Fibroblast of villous mesenchyme (primary cell): ENCODE data around the gene SCG5. TPM values are rescaled to one million over a fixed set of nuclear protein-coding genes. Genes with fewer than 3 reads are reported as not detected.

ENCODE experiments used
- DNase-seq: peaks from one replicate; pipeline ENCODE4 v3.0.0-alpha.2; 2010; ENCODE audit warnings: low read depth
- H3K4me3 ChIP-seq: 2 replicates; pipeline ENCODE4 v1.5.1; 2011; ENCODE audit warnings: low read depth, mild to moderate bottlenecking, low read length
- small RNA-seq: library from RNA; depleted of rRNA; stranded (forward); fragments of <200 nt; gene quantifications from one replicate; pipeline ENCODE3, GENCODE V24; 2012
- total RNA-seq: library from RNA; depleted of rRNA; stranded (reverse); fragments of >200 nt; gene quantifications from 2 replicates; pipeline ENCODE4 v1.2.3, GENCODE V29; 2012
- TF ChIP-seq, protein P1 (sequence below): IDR thresholded peaks from 2 replicates; pipeline ENCODE4 v1.5.1; 2012; ENCODE audit warnings: low read depth, mild to moderate bottlenecking, low read length; ENCODE audit not compliant: insufficient read depth

Gene SCG5
- total RNA-seq, 1 donor = 17.7 TPM

DNA sequence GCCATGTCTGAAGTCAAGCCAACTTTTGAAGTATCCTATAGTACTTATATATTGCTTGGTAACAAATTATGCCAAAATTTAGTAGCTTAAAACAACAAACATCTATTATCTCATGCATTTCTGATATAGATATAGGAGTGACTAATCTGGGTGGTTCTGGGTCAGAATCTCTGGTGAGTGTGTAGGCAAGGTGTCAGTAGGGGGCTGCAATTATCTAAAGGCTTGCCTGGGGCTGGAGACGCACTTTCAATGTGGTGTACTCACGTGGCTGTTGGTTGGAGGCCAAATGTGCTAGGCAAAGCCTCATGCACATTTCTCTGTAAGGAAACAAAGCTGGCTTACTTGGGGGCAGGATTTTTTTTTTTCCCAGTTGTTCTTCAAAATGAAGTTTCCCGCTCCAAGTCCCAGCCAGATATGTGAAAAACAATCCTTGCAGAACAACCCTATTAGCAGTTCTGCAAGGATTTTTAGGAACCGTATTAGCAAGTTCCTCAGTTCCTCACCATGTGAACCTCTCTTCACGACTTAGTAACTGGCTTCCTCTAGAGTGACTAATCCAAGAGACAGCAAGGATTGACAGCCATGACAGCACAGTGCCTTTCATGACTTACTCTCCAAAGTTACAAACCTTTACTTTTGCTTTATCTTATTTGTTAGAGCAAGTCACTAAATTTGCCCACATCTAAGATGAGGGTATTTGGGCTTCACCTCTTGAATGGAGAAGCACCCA lies 102.1 kb downstream of the SCG5 start:
- DNase-seq = no peak
- no peak overlapping the region for H3K4me3 ChIP-seq
- TF ChIP-seq, protein P1, sequence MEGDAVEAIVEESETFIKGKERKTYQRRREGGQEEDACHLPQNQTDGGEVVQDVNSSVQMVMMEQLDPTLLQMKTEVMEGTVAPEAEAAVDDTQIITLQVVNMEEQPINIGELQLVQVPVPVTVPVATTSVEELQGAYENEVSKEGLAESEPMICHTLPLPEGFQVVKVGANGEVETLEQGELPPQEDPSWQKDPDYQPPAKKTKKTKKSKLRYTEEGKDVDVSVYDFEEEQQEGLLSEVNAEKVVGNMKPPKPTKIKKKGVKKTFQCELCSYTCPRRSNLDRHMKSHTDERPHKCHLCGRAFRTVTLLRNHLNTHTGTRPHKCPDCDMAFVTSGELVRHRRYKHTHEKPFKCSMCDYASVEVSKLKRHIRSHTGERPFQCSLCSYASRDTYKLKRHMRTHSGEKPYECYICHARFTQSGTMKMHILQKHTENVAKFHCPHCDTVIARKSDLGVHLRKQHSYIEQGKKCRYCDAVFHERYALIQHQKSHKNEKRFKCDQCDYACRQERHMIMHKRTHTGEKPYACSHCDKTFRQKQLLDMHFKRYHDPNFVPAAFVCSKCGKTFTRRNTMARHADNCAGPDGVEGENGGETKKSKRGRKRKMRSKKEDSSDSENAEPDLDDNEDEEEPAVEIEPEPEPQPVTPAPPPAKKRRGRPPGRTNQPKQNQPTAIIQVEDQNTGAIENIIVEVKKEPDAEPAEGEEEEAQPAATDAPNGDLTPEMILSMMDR = no peak

DNA sequence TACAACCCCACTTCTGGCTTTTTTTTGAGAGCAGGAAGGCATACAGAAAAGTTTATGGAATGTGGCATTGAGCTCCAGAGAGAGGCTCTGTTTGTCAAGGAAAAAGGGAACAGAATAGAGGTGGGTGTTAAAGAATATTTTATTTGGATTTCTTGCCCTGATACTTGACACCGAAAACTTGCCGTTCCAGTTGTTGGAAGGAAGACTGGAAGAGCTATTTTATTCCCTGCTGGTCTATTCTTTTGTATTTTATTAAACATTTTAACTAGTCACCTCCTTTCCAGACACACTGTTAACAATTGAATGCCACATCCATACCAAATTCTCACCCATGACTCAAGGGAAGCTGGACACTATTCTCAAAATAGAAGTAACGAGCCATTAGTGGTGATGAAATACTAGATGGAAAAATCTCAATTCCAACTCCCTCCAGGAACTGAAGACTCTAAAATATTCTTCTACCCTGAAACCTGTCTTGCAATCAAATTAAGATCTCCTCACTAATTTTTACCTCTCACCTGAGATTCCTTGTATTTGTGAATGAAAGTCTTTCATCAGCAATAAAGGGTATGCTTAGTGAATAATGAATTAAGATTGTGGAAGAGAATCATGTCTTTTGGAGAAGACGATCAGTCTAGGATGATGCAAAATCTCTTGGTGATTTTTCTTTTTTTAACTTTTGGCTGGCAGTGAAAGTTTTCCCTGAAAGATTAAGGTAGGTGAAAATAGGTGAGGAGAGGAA lies 104.8 kb downstream of the SCG5 start:
- TF ChIP-seq, protein P1 = no peak
- H3K4me3 ChIP-seq = no peak overlapping the region
- no peak for DNase-seq

Small RNAs within 50 kb of the gene (small RNA-seq; reads per million reads assigned to genes)
- not detected for gene RN7SL286P

Other genes starting within 250 kb of the SCG5 start
- not detected in 2 replicates for gene GOLGA8K, start 238.4 kb upstream of the SCG5 start, total RNA-seq
- gene GOLGA8O, start 186.1 kb upstream of the SCG5 start, total RNA-seq = 0.43 and 0.64 TPM in 2 replicates
- gene GOLGA8N, start 48.3 kb upstream of the SCG5 start, total RNA-seq = 1.7 and 2.6 TPM in 2 replicates
- gene ARHGAP11A, start 26.2 kb upstream of the SCG5 start, total RNA-seq = 14.5 and 25.5 TPM in 2 replicates
- 527 and 613 TPM in 2 replicates for gene GREM1, start 76.3 kb downstream of the SCG5 start, total RNA-seq